WTC11 (cell line): ENCODE measurements around the gene LINC01488. TPM values are rescaled to one million over a fixed set of nuclear protein-coding genes. Genes with fewer than 3 reads are reported as not detected.

Experiments
- ATAC-seq: fragments of 200-7000 bp; cut with Tn5 transposase; 2 replicates; pipeline ENCODE4 v1.10.0; 2021; ENCODE audit warnings: mild to moderate bottlenecking, moderate library complexity
- CTCF ChIA-PET: fragments of 300-600 bp; sonication (Branson Sonifier 250); formaldehyde crosslinking; loops from one replicate; lab custom pipeline; 2021; ENCODE audit warnings: antibody characterized with exemption; lab: Charles Lee
- POLR2A ChIA-PET: fragments of 350-600 bp; sonication (Branson Sonifier 250); formaldehyde crosslinking; loops from one replicate; lab custom pipeline; 2021; ENCODE audit warnings: antibody characterized with exemption; lab: Charles Lee
- DNase-seq: peaks from one replicate; pipeline ENCODE4 v3.0.0; 2021; ENCODE audit warnings: low spot score
- H3K27ac Mint-ChIP-seq: 2 replicates; pipeline ENCODE4 v1.8.0; 2021; ENCODE audit warnings: mixed read lengths
- H3K27me3 Mint-ChIP-seq: 2 replicates; pipeline ENCODE4 v1.8.0; 2021; ENCODE audit warnings: low read depth, mild to moderate bottlenecking, moderate library complexity, mixed read lengths
- H3K36me3 Mint-ChIP-seq: 2 replicates; pipeline ENCODE4 v1.8.0; 2021; ENCODE audit warnings: mixed read lengths
- H3K4me1 Mint-ChIP-seq: 2 replicates; pipeline ENCODE4 v1.8.0; 2022; ENCODE audit warnings: mixed read lengths
- H3K4me3 Mint-ChIP-seq: 2 replicates; pipeline ENCODE4 v1.8.0; 2021; ENCODE audit warnings: mild to moderate bottlenecking, moderate library complexity, mixed read lengths
- H3K9me3 Mint-ChIP-seq: 2 replicates; pipeline ENCODE4 v1.8.0; 2021; ENCODE audit warnings: mixed read lengths
- AFF4 ChIP-seq: sonication (generic); formaldehyde crosslinking; IDR thresholded peaks from 2 replicates; pipeline ENCODE4 v1.8.1; 2023; ENCODE audit warnings: mild to moderate bottlenecking, missing genetic modification reagents, borderline replicate concordance
- CBFB ChIP-seq: sonication (generic); formaldehyde crosslinking; IDR thresholded peaks from 2 replicates; pipeline ENCODE4 v1.8.1; 2022; ENCODE audit warnings: mild to moderate bottlenecking, low read depth, missing genetic modification reagents
- ERG ChIP-seq: fragments of 250-450 bp; sonication (Bioruptor Pico); IDR thresholded peaks from 2 replicates; pipeline ENCODE4 v1.8.0; 2021; ENCODE audit warnings: mild to moderate bottlenecking
- IRF2 ChIP-seq: sonication (generic); formaldehyde crosslinking; IDR thresholded peaks from 2 replicates; pipeline ENCODE4 v1.8.0; 2022; ENCODE audit warnings: low read depth, missing genetic modification reagents, borderline replicate concordance
- MAX ChIP-seq: sonication (generic); formaldehyde crosslinking; IDR thresholded peaks from 2 replicates; pipeline ENCODE4 v1.8.0; 2022; ENCODE audit warnings: mild to moderate bottlenecking, missing genetic modification reagents
- NFE2L1 ChIP-seq: sonication (generic); formaldehyde crosslinking; IDR thresholded peaks from 2 replicates; pipeline ENCODE4 v1.8.1; 2023; ENCODE audit warnings: missing genetic modification reagents
- ZNF138 ChIP-seq: sonication (generic); formaldehyde crosslinking; conservative IDR thresholded peaks from 2 replicates; pipeline ENCODE4 v1.8.1; 2022; ENCODE audit warnings: mild to moderate bottlenecking, moderate library complexity, missing genetic modification reagents
- ZNF317 ChIP-seq: sonication (generic); formaldehyde crosslinking; IDR thresholded peaks from 2 replicates; pipeline ENCODE4 v1.8.1; 2023; ENCODE audit warnings: low read depth, mild to moderate bottlenecking, moderate library complexity, missing genetic modification reagents, borderline replicate concordance
- ZSCAN18 ChIP-seq: fragments of 250-450 bp; sonication (Bioruptor Pico); IDR thresholded peaks from 2 replicates; pipeline ENCODE4 v2.1.2; 2022; ENCODE audit warnings: mild to moderate bottlenecking, moderate library complexity
- total RNA-seq: library from RNA; stranded (reverse); gene quantifications from 3 replicates; pipeline ENCODE4 v1.2.3, GENCODE V29; 2021
- TF ChIP-seq, protein P1 (sequence below): sonication (generic); formaldehyde crosslinking; IDR thresholded peaks from 2 replicates; pipeline ENCODE4 v1.8.1; 2022; ENCODE audit warnings: mild to moderate bottlenecking, missing genetic modification reagents, moderate library complexity, borderline replicate concordance
- TF ChIP-seq, protein P2 (sequence below): sonication (generic); formaldehyde crosslinking; IDR thresholded peaks from 2 replicates; pipeline ENCODE4 v1.8.0; 2022; ENCODE audit warnings: missing genetic modification reagents

The LINC01488 gene
- total RNA-seq, 1 experiment from 2014 or later: not detected

GRCh38 chr11:69468221-69468620 is 13.2 kb upstream of the LINC01488 start (continued):
- TF ChIP-seq AFF4 (CRISPR knock-in tag) (no peak), CBFB (CRISPR knock-in tag) (no peak), NFE2L1 (CRISPR knock-in tag) (no peak), ZNF138 (CRISPR knock-in tag) (no peak)
- TF ChIP-seq, protein P1, sequence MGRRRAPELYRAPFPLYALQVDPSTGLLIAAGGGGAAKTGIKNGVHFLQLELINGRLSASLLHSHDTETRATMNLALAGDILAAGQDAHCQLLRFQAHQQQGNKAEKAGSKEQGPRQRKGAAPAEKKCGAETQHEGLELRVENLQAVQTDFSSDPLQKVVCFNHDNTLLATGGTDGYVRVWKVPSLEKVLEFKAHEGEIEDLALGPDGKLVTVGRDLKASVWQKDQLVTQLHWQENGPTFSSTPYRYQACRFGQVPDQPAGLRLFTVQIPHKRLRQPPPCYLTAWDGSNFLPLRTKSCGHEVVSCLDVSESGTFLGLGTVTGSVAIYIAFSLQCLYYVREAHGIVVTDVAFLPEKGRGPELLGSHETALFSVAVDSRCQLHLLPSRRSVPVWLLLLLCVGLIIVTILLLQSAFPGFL (CRISPR knock-in tag): no peak
- TF ChIP-seq, all 79 proteins: peak for 0

DNA sequence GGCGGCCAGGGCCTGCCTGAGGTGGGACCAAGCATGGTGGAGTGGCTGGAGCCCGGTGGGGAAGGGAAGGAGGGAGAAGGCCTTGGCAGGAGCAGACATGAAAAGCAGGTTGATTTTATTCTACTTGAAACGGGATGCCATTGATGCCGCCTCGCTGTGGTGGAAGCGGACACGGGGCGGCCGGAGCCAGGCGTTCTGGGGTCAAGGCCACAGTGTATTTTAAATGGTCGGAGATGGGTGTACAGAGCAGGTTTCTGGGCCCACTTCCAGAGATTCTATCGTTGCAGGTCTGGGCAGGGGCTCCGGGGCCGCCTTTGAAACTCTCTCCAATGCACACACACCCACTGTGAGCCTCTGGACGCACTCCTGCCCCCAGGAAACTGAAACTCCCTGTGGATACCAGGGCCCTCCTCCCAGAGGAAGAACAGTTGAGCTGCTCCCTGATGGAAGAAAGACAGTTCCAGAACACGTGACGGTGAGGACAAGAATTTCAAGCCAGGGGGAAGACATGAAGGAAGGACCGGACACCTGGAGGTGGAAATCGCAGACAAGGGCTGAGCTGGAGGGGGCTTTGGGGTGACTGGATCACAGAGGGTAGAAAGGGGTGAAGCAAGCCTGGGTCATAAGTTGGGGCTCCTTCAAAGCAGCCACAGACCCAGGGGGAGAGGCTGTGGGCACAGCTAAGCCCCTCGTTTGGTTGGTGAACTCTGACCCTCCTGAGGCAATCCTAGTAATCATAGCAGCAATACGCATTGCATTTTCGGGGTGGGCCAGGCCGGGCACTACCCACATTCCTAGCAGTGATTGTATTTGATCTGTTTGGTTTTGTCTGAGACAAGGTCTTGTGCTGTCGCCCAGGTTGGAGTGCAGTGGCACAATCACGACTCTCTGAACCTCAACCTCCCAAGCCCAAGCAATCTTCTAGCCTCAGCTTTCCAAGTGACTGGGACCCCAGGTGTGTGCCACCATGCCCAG is 12.3 kb upstream of the LINC01488 start:
- POLR2A ChIA-PET: no interaction called here
- Mint-ChIP-seq H3K4me1 (peaks cover 7% of the 10 kb centered on the region), H3K9me3 (peaks cover 9% of the 10 kb centered on the region), H3K27me3 (peaks cover 13% of the 10 kb centered on the region), H3K27ac (no peak overlapping the region)
- no peak for DNase-seq
- TF ChIP-seq MAX (no peak), ZNF317 (CRISPR knock-in tag) (no peak), ERG (no peak), IRF2 (no peak), ZSCAN18 (CRISPR knock-in tag) (no peak)
- TF ChIP-seq, protein P2, sequence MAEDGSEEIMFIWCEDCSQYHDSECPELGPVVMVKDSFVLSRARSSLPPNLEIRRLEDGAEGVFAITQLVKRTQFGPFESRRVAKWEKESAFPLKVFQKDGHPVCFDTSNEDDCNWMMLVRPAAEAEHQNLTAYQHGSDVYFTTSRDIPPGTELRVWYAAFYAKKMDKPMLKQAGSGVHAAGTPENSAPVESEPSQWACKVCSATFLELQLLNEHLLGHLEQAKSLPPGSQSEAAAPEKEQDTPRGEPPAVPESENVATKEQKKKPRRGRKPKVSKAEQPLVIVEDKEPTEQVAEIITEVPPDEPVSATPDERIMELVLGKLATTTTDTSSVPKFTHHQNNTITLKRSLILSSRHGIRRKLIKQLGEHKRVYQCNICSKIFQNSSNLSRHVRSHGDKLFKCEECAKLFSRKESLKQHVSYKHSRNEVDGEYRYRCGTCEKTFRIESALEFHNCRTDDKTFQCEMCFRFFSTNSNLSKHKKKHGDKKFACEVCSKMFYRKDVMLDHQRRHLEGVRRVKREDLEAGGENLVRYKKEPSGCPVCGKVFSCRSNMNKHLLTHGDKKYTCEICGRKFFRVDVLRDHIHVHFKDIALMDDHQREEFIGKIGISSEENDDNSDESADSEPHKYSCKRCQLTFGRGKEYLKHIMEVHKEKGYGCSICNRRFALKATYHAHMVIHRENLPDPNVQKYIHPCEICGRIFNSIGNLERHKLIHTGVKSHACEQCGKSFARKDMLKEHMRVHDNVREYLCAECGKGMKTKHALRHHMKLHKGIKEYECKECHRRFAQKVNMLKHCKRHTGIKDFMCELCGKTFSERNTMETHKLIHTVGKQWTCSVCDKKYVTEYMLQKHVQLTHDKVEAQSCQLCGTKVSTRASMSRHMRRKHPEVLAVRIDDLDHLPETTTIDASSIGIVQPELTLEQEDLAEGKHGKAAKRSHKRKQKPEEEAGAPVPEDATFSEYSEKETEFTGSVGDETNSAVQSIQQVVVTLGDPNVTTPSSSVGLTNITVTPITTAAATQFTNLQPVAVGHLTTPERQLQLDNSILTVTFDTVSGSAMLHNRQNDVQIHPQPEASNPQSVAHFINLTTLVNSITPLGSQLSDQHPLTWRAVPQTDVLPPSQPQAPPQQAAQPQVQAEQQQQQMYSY (CRISPR knock-in tag): no peak
- TF ChIP-seq, all 79 proteins: peak for 0
- no peak for ATAC-seq
- CTCF ChIA-PET: no interaction called here
- Mint-ChIP-seq H3K4me3 (no peak overlapping the region), H3K36me3 (peaks cover 9% of the 10 kb centered on the region)
